ENCODE data around the gene FAM135A. TPM values are rescaled to one million over a fixed set of nuclear protein-coding genes. Genes with fewer than 3 reads are reported as not detected.
A peak's percentile ranks its signal among the peaks of the same experiment; 100 is the strongest.
"Not testable (repeated sequence)": the region's sequence is repeated elsewhere in the genome, so short reads cannot be mapped to it uniquely, and the experiment has no call there.

Gene FAM135A
- total and polyA plus RNA-seq, 4 experiments from 2014 or later = 1.4 to 14.5 (median 7.1) TPM

DNA sequence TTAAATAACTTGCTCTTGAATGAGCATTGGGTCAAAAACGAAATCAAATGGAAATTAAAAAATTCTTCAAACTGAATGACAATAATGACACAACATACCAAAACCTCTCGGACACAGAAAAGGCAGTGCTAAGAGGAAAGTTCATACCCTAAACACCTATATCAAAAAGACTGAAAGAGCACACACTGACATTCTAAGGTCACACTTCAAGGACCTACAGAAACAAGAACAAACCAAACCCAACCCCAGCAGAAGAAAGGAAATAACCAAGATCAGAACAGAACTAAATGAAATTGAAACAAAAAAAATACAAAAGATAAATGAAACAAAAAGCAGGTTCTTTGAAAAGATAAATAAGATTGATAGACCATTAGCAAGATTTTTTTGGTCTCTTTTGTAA lies 194.1 kb downstream of the FAM135A start:
- H3K27me3 Mint-ChIP-seq; POLR2A ChIA-PET (ENCODE audit: partially characterized antibody); DNase-seq; H3K36me3 Mint-ChIP-seq; H3K27ac ChIP-seq (ENCODE audit: low read depth, low read length); H3K36me3 ChIP-seq (ENCODE audit: insufficient read depth, low read length); H3K4me3 ChIP-seq (ENCODE audit: low read length in 2 of 2); H3K9me3 ChIP-seq (ENCODE audit: control insufficient read depth in 1 of 2, low read length in 2 of 2); H3K4me1 Mint-ChIP-seq; H3K27me3 ChIP-seq (ENCODE audit: insufficient read depth, low read length); intact Hi-C loops (cut with micrococcal nuclease); CTCF ChIA-PET (ENCODE audit: partially characterized antibody); H3K4me1 ChIP-seq (ENCODE audit: insufficient read depth, low read length): not testable (repeated sequence)
- peaks cover 2 to 27% (median 13%) of the 10 kb centered on the region in 8 donors for H3K9me3 Mint-ChIP-seq
- peak overlapping the region in 3 of 8 donors; percentile 2 to 44 (median 6) for H3K4me3 Mint-ChIP-seq
- peak overlapping the region in 2 of 7 donors; percentile 31 to 36 for H3K27ac Mint-ChIP-seq

DNA sequence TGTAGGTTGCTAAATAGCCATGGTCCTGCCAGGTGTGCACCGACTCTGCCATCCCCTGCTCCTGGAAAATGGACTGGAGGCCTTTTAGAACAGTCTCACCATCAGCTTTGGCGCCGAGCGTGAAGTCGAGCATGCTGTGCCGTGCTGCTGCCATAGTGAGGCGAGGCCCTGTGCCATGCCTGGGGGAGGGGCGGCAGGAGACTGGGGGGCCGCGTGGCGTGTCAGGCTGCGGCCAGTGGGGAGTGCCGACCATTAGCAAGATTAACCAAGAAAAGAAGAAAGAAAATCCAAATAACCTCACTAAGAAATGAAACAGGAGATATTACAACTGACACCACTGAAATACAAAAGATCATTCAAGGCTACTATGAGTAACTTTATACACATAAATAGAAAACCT lies 195.9 kb downstream of the FAM135A start:
- H3K27me3 ChIP-seq (ENCODE audit: insufficient read depth, low read length); H3K36me3 ChIP-seq (ENCODE audit: insufficient read depth, low read length); H3K4me3 Mint-ChIP-seq; H3K4me1 Mint-ChIP-seq; H3K4me3 ChIP-seq (ENCODE audit: low read length in 2 of 2); H3K27me3 Mint-ChIP-seq; H3K9me3 ChIP-seq (ENCODE audit: control insufficient read depth in 1 of 2, low read length in 2 of 2); CTCF ChIA-PET (ENCODE audit: partially characterized antibody); H3K4me1 ChIP-seq (ENCODE audit: insufficient read depth, low read length); DNase-seq; POLR2A ChIA-PET (ENCODE audit: partially characterized antibody); H3K27ac ChIP-seq (ENCODE audit: low read depth, low read length); H3K36me3 Mint-ChIP-seq; intact Hi-C loops (cut with micrococcal nuclease): not testable (repeated sequence)
- Mint-ChIP-seq H3K27ac (peak overlapping the region in 1 of 7 donors; percentile 47), H3K9me3 (peaks cover 0 to 21% (median 10%) of the 10 kb centered on the region in 8 donors)

Other genes with a start within 250 kb of the FAM135A start
- not detected for gene COL9A1, start 110.4 kb upstream of the FAM135A start, total RNA-seq
- not detected for gene COL9A1, start 110.4 kb upstream of the FAM135A start, polyA plus RNA-seq
- gene SDHAF4, start 153.4 kb downstream of the FAM135A start, total RNA-seq = 10 to 100 TPM; 12.3 to 13.8 TPM
- gene SDHAF4, start 153.4 kb downstream of the FAM135A start, polyA plus RNA-seq = 1 to 10 TPM; 2.7 to 8.8 TPM